NOMO-1 treated with dmso at 0.1 percent for 144 hours (cell line): ENCODE results near the gene VSNL1.

Source experiments
- DNase-seq: peaks from one replicate; lab custom pipeline; 2025; ENCODE audit not compliant: unreplicated experiment; lab: John Stamatoyannopoulos, UW

Gene VSNL1

DNA sequence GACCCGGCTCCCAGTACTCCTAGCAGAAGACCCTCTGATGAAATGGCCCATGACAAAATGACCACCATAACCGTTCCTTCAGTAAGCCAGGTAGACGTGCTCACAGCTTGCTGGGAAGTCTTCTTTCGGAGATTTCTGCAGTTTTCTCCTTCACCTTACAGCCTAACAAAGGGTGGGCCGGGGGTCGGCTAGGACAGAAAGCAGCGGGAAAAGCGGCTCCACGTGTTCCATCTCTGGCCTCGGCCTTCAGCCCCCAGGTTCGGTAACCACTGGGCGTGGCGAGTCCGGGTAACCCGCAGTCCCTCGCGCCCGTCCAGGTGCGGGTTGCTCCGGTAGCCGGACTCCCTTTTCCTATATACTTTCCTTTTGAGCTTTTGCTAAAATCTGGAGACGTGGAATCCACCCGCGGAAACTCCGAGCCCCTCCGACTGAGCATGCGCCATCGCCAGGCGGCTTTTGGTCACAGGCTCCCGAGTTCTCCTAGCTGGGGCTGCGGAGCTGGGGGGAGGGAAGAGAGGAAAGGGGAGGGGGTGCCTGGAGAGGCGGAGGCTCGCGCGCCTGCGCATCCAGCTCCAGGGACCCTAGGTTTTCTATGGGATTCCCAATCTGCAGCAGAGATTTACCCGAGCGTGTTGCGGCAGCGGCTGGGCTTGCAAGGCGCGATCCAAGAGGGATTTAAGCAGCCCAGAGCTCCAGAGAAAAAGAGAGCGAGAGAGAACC lies at the start of gene VSNL1:
TSS of gene VSNL1 (plus strand) at position 604 of the 720 bp plus-strand sequence. CDS start 51,379 bp downstream, outside the sequence.
- DNase-seq, result no peak

DNA sequence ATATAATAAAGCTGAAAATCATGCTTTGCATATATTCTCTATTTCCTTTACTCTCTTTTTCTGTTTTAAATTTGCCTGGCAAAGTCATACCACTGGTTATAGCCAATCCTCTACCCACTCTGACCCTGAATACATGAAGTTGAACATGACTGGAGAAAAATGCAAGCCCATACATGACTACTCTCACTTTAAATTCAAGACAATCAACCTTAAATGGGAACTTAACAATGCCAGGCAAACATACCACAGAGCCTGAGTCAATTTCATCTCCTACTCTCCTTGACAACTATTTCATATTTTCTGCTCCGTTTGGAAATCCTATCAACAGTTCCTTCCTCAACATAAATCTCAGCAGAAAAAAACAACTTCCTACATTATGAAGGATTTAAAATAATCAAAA lies 44.9 kb upstream of the VSNL1 start:
- DNase-seq, result no peak

DNA sequence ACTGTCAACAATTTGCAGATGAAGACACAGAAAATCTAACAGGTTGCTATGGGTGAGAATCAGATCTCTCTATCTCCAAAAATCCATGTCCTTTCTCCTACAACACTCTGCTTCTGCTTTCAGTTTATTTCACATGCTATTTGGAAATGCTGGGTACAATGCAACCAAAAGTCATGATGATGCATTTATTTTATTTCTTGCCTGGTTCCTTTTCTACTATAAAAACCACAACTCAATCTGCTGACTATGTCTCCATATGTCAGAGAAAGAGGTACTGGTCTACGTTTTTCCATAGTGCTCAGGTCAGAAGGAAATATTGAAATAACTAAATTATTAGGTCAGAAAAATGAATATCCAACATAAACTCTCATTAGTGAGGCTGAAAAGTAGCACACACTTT lies 42.8 kb upstream of the VSNL1 start:
- DNase-seq, result no peak

- DNase-seq, result no peak
Measured at GRCh38 chr2:17506736-17507616, 33.5 kb upstream of the VSNL1 start.

- no peak for DNase-seq
Measured at GRCh38 chr2:17515652-17516051, 24.8 kb upstream of the VSNL1 start.

- no peak for DNase-seq
Measured at GRCh38 chr2:17517481-17518211, 22.9 kb upstream of the VSNL1 start.

GRCh38 chr2:17518212-17519154 lies 22.0 kb upstream of the VSNL1 start, which contains the start of gene RAD51AP2:
Gene RAD51AP2, minus strand, starts transcription at chr2:17518440. Its CDS starts 25 bp downstream, at chr2:17518415.
- no peak for DNase-seq

DNA sequence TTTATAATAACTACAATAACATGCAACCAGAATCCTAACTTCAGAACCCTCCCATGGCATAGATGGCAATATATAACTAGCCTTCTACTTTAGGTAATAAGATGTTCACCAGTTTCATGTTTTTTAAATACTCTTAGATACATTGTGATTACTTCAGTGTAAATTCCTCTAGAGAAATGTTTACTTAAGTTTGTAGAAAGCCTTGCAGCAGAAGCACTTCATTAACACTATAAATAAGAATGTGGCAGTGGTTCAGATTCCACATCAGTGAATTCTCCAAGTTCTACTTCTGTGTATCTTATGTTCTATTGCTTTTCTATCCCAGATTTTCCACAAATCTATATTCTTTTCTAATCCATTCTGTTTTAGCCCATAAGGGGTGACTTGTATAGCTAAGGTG lies 21.0 kb upstream of the VSNL1 start:
- DNase-seq, result no peak

GRCh38 chr2:17520761-17521160 lies 19.7 kb upstream of the VSNL1 start:
- DNase-seq, result no peak

DNA sequence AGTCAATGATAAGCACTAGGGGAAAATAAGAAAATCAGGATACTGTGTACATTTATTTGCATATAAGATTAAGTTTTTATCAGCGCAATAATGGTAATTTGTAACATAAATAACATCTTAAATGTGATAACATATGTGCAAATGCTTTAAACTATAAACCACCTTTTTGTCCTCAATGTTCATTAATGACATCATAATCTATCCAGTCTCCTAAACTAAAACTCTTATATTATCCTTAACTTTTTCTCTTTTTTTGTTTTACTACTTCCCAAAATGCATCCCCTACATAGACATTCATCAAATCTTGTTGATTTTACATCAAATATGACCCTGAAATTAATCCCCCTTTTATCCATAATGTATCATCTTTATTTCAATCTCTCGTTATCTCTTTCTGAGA lies 18.9 kb upstream of the VSNL1 start:
- no peak for DNase-seq

GRCh38 chr2:17522303-17522702 lies 18.2 kb upstream of the VSNL1 start:
- DNase-seq, result no peak

- no peak for DNase-seq
Measured at GRCh38 chr2:17529771-17530170, 10.7 kb upstream of the VSNL1 start.

DNA sequence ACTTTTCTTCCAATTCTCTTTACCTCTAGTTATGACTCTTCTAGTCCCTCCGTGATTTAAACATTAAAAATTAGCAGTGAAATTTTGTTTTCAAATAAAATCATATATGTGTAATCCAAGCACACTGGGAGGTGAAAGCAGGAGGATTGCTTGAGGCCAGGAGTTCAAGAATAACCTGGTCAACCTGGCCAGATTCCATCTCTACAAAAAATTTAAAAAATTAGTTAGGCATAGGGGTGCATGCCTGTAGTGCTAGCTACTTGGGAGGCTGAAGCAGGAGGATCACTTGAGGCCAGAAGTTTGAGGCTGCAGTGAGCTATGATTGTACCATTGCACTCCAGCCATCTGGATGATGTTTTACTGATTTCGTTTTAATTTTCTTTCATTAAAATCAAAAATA lies 7.0 kb upstream of the VSNL1 start:
- no peak for DNase-seq

DNA sequence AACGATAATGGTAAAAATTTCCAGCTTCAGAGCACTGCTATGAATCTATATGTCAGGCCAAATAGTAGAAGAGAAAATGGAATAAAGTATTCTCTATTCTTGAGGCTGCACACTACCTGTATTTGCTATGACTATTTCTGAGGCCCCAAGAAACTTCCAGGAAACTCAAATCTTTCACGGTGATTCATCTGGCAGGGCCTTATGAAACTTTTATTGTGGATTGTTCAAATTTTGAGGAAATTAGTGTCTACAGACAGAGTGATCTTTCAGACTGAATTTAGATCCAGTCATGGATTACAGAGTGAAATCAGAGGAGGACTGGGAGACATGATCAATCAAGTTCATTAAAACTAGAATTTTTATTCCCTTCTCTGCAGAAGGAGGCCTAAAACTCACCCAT lies 4.1 kb upstream of the VSNL1 start:
- DNase-seq, result no peak

DNA sequence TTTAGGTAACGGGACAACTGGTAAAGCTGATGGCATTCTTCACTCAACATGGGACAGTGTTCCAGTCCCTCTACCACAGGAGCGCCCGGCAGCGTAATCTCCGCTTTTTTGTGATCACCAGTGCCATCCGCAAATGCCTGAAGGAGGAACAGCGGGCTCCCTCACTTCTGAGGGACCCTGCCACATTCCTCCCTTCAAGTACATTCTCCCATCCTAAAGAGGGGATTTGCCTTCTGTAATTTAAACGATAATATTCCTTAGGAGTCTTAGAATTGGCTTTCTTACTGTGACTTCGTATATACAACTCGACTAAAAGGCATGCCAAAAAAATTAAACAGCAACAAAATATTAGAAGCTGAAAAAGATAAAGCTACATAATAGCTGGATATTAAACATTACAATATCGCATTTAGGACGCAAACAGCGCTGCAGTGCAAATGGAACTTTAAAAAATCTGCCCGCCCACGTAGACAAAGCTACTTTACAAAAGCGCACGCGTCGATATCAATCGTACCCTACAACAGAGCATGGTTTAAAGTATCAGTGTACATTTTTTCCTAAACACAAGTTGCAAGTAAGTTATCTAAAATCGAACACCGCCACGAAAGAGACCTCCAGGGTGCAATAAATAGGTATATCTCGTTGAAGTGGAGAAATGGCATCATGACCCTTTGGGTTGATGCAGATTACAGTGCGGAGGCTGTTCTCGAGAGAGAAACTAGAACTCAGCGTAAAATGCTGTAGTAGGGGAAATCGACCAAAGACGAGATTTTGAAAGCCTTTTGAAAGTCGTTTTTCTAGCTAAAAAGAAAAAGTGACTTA lies 2.3 kb upstream of the VSNL1 start:
- no peak for DNase-seq

DNA sequence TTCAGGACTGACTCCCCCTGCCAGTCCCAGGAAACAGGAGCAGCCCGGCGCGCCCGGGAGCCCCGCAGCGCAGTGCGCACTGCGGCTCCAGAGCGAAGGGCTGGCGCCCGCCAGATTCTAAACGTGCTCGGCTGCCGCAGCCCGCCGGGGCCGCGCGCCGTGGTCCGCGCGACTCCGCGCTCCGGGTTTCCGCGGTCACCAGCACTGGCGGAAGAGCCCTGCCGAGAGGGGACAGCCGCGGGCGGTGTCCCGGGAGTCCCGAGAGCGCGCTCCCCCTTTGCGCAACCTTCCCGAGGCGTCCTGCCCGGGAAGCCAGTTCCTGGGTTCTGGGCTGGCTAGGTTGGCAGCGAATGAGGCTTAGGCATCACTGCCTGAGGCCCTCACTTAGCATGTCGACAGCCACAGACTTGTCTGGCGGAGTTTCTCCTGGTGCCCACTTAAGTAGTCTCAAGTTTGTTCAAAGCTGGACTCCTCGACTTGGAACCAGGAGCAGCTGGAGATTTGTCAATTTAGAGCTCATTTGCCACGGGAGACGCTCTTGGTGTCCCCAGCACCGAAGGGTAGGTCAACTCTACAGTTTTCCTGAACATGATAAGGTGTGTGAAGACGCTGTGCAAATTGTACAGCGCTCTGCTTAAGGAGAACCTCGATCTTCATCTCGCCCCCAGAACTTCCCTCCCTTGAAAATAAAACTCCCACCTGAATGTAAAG lies 1.5 kb upstream of the VSNL1 start:
- DNase-seq, result no peak

DNA sequence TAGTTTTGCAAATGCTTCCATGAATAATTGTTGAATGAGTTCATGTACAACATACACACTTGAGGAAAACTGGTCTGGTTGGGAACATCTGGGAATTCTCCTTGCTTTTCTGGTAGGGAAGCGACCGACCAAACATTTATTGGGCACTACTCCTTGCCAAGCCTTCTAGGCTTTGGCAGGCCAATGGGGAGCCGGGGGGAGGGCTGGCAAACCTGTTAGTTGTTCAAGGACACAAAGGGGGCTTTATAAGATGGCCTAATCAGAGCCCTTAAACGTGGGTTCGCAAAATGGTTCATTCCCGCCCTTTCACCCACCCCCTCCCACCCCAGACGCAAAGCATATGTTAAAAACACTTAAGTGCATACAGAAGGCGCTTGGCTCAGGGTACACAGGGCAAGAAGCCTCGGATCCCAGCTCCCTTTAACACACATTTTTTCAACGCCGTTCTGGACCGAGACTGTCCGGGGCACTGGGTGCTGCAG lies 844 bp upstream of the VSNL1 start:
- no peak for DNase-seq

DNA sequence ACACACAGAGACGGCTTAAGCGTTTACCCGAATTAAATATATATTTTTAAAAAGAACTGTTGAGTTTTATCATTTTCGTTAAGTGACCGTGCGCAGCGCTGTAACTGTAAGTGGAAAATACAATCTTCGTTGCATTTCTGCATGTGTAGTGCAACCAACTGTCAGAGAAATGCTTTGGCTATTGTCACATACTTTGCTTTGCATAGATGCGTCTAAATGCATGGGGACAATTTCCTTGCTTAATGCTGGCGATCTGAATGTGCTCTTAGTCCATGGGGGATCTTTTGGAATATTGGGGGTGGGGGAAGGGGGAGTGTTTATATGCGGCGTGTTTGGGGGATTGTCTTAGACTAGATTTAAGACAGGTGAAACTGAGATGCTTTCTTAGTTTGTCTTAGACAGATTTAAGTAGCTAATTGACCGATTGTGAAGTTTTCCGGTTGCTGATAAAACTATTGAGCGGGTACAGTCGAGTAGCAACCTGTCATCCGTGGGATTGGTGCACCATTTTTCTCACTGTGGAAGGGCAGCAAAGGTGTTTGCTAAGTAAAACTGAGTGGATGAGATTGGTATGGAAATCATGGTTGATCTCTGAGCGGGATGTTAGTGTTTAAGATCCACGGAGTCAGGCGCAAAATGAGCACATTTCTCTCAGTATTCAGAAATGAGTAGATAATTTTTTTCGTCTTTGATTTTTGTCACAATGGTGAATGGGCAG lies 476 bp downstream of the VSNL1 start:
- DNase-seq, result no peak
